ENCODE results near the gene GCC1. TPM values are rescaled to one million over a fixed set of nuclear protein-coding genes. Genes with fewer than 3 reads are reported as not detected.

The GCC1 gene
- 21.3 TPM for total RNA-seq

GRCh38 chr7:127585044-127585953, at the start of gene GCC1:
GCC1 (minus strand) TSS chr7:127585596; CDS start chr7:127585182, 414 bp downstream.
- DNase-seq (ENCODE audit: low read depth in 2 of 3, low spot score in 2 of 3) = peak; percentile 84 to 93 (median 90)

- DNase-seq (ENCODE audit: low read depth in 2 of 3, low spot score in 2 of 3) = no peak
Observed at GRCh38 chr7:127632276-127632910, 47.0 kb upstream of the GCC1 start.

- DNase-seq (ENCODE audit: low read depth in 2 of 3, low spot score in 2 of 3) = peak in 2 of 3 donors; percentile 28 to 46
Observed at GRCh38 chr7:127629268-127629854, 44.0 kb upstream of the GCC1 start.

GRCh38 chr7:127628445-127628844, 43.0 kb upstream of the GCC1 start:
- DNase-seq (ENCODE audit: low read depth in 2 of 3, low spot score in 2 of 3) = no peak

GRCh38 chr7:127625331-127625730, 39.9 kb upstream of the GCC1 start:
- DNase-seq (ENCODE audit: low read depth in 2 of 3, low spot score in 2 of 3) = no peak

GRCh38 chr7:127620406-127621233, 35.2 kb upstream of the GCC1 start:
- DNase-seq (ENCODE audit: low read depth in 2 of 3, low spot score in 2 of 3) = no peak

- DNase-seq (ENCODE audit: low read depth in 2 of 3, low spot score in 2 of 3) = no peak
Observed at GRCh38 chr7:127619681-127620405, 34.4 kb upstream of the GCC1 start.

- DNase-seq (ENCODE audit: low read depth in 2 of 3, low spot score in 2 of 3) = no peak
Observed at GRCh38 chr7:127618775-127619174, 33.4 kb upstream of the GCC1 start.

GRCh38 chr7:127618042-127618441, 32.6 kb upstream of the GCC1 start, which contains the start of gene PAX4:
PAX4 (minus strand) TSS chr7:127618142; CDS start chr7:127615928, 2,214 bp downstream.
- DNase-seq (ENCODE audit: low read depth in 2 of 3, low spot score in 2 of 3) = no peak

- no peak for DNase-seq (ENCODE audit: low read depth in 2 of 3, low spot score in 2 of 3)
Observed at GRCh38 chr7:127616724-127617123, 31.3 kb upstream of the GCC1 start.

- no peak for DNase-seq (ENCODE audit: low read depth in 2 of 3, low spot score in 2 of 3)
Observed at GRCh38 chr7:127612263-127612662, 26.9 kb upstream of the GCC1 start.

GRCh38 chr7:127609297-127609696, 23.9 kb upstream of the GCC1 start:
- no peak for DNase-seq (ENCODE audit: low read depth in 2 of 3, low spot score in 2 of 3)

GRCh38 chr7:127608446-127608845, 23.1 kb upstream of the GCC1 start:
- no peak for DNase-seq (ENCODE audit: low read depth in 2 of 3, low spot score in 2 of 3)

- no peak for DNase-seq (ENCODE audit: low read depth in 2 of 3, low spot score in 2 of 3)
Observed at GRCh38 chr7:127600885-127601284, 15.5 kb upstream of the GCC1 start.

GRCh38 chr7:127598318-127598717, 12.9 kb upstream of the GCC1 start:
- no peak for DNase-seq (ENCODE audit: low read depth in 2 of 3, low spot score in 2 of 3)

- no peak for DNase-seq (ENCODE audit: low read depth in 2 of 3, low spot score in 2 of 3)
Observed at GRCh38 chr7:127595737-127596136, 10.3 kb upstream of the GCC1 start.

GRCh38 chr7:127594490-127594889, 9.1 kb upstream of the GCC1 start:
- DNase-seq (ENCODE audit: low read depth in 2 of 3, low spot score in 2 of 3) = peak in 2 of 3 donors; percentile 72 to 91

- DNase-seq (ENCODE audit: low read depth in 2 of 3, low spot score in 2 of 3) = no peak
Observed at GRCh38 chr7:127592550-127592949, 7.2 kb upstream of the GCC1 start.

- no peak for DNase-seq (ENCODE audit: low read depth in 2 of 3, low spot score in 2 of 3)
Observed at GRCh38 chr7:127591591-127591990, 6.2 kb upstream of the GCC1 start.

- no peak for DNase-seq (ENCODE audit: low read depth in 2 of 3, low spot score in 2 of 3)
Observed at GRCh38 chr7:127591189-127591588, 5.8 kb upstream of the GCC1 start.

Measured in hematopoietic multipotent progenitor cell (in vitro differentiated cells).